Erythroblast (primary cell): ENCODE results near the gene S100PBP.
A peak's percentile ranks its signal among the peaks of the same experiment; 100 is the strongest.

ENCODE experiments used
- DNase-seq, 2 experiments: peaks; one replicate each; lab custom pipeline; 2025; lab: John Stamatoyannopoulos, UW
- GATA1 ChIP-seq: IDR thresholded peaks from 2 replicates; pipeline ENCODE4 v1.6.1; 2011; ENCODE audit warnings: low read depth, mild to moderate bottlenecking, control low read depth, low read length, moderate library complexity
- POLR2A ChIP-seq: IDR thresholded peaks from 2 replicates; pipeline ENCODE4 v1.6.1; 2011; ENCODE audit warnings: mild to moderate bottlenecking, low read length

The S100PBP gene

DNA sequence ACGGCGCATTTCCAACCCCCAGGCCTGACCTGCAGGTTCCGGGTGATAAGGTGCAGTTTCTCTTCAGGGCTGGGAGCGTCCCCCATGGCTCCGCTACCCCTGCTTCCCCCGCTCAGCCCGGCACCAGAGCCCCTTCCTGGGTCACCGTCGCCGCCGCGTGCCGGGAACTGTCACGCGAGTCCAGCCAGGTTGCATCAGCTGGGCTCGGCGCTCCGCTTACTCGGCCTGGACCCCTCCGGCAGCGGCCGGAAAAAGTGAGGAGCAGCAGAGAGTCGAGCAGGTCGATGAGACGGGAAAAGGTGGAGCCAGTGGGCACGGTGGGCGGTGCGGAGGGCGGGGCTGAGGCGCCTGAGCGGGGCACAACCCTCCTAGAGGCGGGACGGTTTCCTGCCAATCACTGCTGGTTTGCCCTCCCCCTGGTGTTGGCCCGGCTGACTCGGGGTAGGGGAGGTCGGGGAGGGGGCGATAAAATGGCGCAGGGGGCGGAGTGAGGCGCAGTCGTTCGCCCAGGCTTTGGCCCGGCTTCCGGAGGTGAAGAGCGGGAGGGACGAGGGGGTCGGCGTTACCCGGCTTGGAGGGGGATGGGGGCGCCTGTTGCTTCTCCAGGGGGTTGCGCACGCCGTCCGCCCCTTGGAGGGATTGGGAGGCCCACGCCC is at the start of gene S100PBP, which contains the start of gene YARS1:
Gene S100PBP (plus strand): TSS at position 495 of the 656 bp plus-strand sequence. CDS start 8,447 bp downstream, outside the sequence.
Gene YARS1 (minus strand): TSS at position 200 of the 656 bp plus-strand sequence. CDS start 114 bp downstream, at position 86.
- TF ChIP-seq POLR2A (peak; percentile 94), GATA1 (no peak)
- DNase-seq, result peak; percentile 98 to 99

DNA sequence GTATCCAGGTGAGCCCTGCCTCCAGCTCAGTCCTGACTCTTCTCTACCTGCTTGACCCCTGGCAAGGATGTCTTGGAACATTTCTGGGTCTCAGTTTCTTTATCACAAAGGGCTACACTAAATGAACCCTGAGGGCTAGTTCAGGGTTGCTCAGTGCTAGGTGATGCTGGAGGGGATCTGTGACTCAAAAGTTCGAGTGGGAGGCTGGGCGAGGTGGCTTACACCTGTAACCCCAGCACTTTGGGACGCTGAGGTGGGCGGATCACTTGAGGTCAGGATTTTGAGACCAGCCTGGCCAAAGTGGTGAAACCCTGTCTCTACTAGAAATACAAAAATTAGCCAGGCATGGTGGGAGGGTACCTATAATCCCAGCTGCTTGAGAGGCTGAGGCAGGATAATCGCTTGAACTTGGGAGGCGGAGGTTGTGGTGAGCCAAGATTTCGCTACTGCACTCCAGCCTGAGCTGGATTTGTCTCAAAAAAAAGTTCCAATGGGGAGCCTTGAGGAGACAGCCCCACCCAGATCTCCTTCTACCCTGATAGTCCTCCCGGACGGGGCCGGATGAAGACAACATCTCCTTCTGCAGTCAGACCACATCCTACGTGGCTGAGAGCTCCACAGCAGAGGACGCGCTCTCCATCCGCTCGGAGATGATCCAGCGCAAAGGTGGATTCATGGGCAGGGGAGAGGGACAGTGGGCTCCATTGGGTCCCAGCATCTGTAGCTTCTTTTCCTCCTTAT is 49.2 kb upstream of the S100PBP start:
- DNase-seq, result no peak
- TF ChIP-seq POLR2A, result no peak
- no peak for TF ChIP-seq GATA1

GRCh38 chr1:32769524-32770220 is 47.8 kb upstream of the S100PBP start:
- no peak for TF ChIP-seq POLR2A
- no peak for TF ChIP-seq GATA1
- DNase-seq, result no peak

- no peak for DNase-seq
- TF ChIP-seq GATA1 (no peak), POLR2A (no peak)
Measured at GRCh38 chr1:32770221-32770731, 47.2 kb upstream of the S100PBP start.

- DNase-seq, result no peak
- no peak for TF ChIP-seq GATA1
- no peak for TF ChIP-seq POLR2A
Measured at GRCh38 chr1:32770741-32771548, 46.5 kb upstream of the S100PBP start.

GRCh38 chr1:32771561-32772280 is 45.7 kb upstream of the S100PBP start:
- TF ChIP-seq GATA1 (no peak), POLR2A (no peak)
- no peak for DNase-seq

- no peak for TF ChIP-seq GATA1
- no peak for DNase-seq
Measured at GRCh38 chr1:32772281-32773017, 45.0 kb upstream of the S100PBP start.

- peak; percentile 77 to 87 for DNase-seq
- TF ChIP-seq POLR2A (peak; percentile 29), GATA1 (no peak)
Measured at GRCh38 chr1:32773018-32773763, 44.3 kb upstream of the S100PBP start.

- DNase-seq, result no peak
- no peak for TF ChIP-seq GATA1
- TF ChIP-seq POLR2A, result peak; percentile 27
Measured at GRCh38 chr1:32773764-32774463, 43.5 kb upstream of the S100PBP start.

DNA sequence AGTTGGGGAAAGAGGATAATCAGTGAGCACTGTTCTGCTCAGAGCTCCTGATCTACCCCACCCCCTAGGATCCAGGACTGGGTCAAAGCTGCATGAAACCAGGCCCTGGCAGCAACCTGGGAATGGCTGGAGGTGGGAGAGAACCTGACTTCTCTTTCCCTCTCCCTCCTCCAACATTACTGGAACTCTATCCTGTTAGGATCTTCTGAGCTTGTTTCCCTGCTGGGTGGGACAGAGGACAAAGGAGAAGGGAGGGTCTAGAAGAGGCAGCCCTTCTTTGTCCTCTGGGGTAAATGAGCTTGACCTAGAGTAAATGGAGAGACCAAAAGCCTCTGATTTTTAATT is 43.0 kb upstream of the S100PBP start:
- TF ChIP-seq GATA1, result no peak
- TF ChIP-seq POLR2A, result no peak

DNA sequence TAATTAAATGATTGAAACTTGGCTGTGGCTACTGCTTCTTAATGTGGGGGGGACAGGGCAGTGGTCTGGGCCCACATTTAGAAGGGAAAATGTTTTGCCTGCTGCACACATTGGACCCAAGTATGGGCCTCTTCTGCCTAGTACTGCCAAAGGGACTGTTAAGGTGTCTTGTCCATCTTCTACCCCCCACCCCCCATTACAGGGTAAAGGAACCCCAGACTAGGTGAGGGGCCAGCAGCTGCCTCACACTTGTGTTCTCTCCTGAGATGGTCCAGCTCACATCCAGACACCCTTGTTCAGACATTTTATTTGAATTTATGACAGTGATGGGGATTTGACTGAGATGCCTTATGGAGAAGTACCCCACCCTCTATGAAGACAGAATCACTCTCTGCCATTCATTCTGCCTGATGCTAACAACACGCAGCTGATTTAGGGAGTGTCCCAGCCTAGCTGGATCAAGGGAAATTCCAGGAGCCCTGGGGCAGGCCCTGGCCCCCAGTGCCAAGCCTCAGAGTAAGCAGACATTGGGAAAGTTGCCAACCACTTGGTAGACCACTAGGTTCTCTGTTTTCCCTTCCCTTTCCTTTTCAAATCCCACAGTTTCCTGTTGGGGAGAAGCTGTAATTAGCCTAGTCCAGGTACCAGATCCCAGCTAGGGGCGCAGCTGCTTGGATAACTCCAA is 42.4 kb upstream of the S100PBP start:
- no peak for DNase-seq
- TF ChIP-seq POLR2A, result no peak
- TF ChIP-seq GATA1, result no peak

More for the DNA sequence above, 43.0 kb upstream of the S100PBP start:
- no peak for DNase-seq
